Measurements from ENCODE around the gene DUSP9. TPM values are rescaled to one million over a fixed set of nuclear protein-coding genes. Genes with fewer than 3 reads are reported as not detected.

Gene DUSP9
- total RNA-seq, 1 experiment from 2014 or later: 10.7 TPM

- Histone ChIP-seq H3K9me3 (ENCODE audit: low read length) (no peaks in the 10 kb centered on the region), H3K4me1 (ENCODE audit: insufficient read depth, low read length) (peaks cover 12% of the 10 kb centered on the region), H3F3A (ENCODE audit: low read length, unreplicated experiment) (no peaks in the 10 kb centered on the region), H3K9me2 (replicated peaks; ENCODE audit: low read length) (no peaks in the 10 kb centered on the region), H3K4me2 (ENCODE audit: low read length) (peak overlapping the region; percentile 56; the same call in 1 of the 2 replicates), H3K4me3 (ENCODE audit: low read length) (peak overlapping the region; percentile 64), H2AFZ (ENCODE audit: low read length) (no peak overlapping the region), H4K20me1 (ENCODE audit: low read length) (no peaks in the 10 kb centered on the region), H3K27me3 (ENCODE audit: low read length) (no peaks in the 10 kb centered on the region), H3K79me2 (ENCODE audit: low read length) (peaks cover 13% of the 10 kb centered on the region), H3K36me3 (ENCODE audit: low read depth, low read length) (no peaks in the 10 kb centered on the region), H3K9ac (ENCODE audit: low read length) (no peak overlapping the region; the same call in 1 of the 2 replicates), H3K27ac (ENCODE audit: low read length) (no peak overlapping the region)
- ChIA-PET CTCF (no interaction called here), POLR2A (ENCODE audit: unreplicated experiment) (no interaction called here)
- TF ChIP-seq EZH2 (IDR thresholded peaks at IDR 0.05; ENCODE audit: low read length, unreplicated experiment) (no peak), EZH2phosphoT487 (IDR thresholded peaks at IDR 0.05; ENCODE audit: borderline replicate concordance, low read length) (no peak), CTCF (conservative IDR thresholded peaks at IDR 0.05; ENCODE audit: low read depth, low read length) (no peak)
- intact Hi-C loops (cut with micrococcal nuclease): no loop called here
- DNase-seq (no peak), ATAC-seq (no peak)
- BruUV-seq (replicated peaks): no TSS peak
Observed at GRCh38 chrX:153688506-153688905, 41.5 kb downstream of the DUSP9 start.

- Histone ChIP-seq H3F3A (ENCODE audit: low read length, unreplicated experiment) (no peaks in the 10 kb centered on the region), H2AFZ (ENCODE audit: low read length) (no peak overlapping the region), H3K9me2 (replicated peaks; ENCODE audit: low read length) (no peaks in the 10 kb centered on the region), H3K36me3 (ENCODE audit: low read depth, low read length) (no peaks in the 10 kb centered on the region), H3K4me1 (ENCODE audit: insufficient read depth, low read length) (peaks cover 12% of the 10 kb centered on the region), H3K4me3 (ENCODE audit: low read length) (peak overlapping the region; percentile 65), H3K79me2 (ENCODE audit: low read length) (peaks cover 13% of the 10 kb centered on the region), H3K9ac (ENCODE audit: low read length) (peak overlapping the region; percentile 27; the same call in 1 of the 2 replicates), H3K27ac (ENCODE audit: low read length) (no peak overlapping the region; the same call in 1 of the 2 replicates), H3K9me3 (ENCODE audit: low read length) (no peaks in the 10 kb centered on the region), H3K4me2 (ENCODE audit: low read length) (peak overlapping the region; percentile 89), H4K20me1 (ENCODE audit: low read length) (no peaks in the 10 kb centered on the region), H3K27me3 (ENCODE audit: low read length) (no peaks in the 10 kb centered on the region)
- TF ChIP-seq EZH2 (IDR thresholded peaks at IDR 0.05; ENCODE audit: low read length, unreplicated experiment) (no peak), CTCF (conservative IDR thresholded peaks at IDR 0.05; ENCODE audit: low read depth, low read length) (no peak), EZH2phosphoT487 (IDR thresholded peaks at IDR 0.05; ENCODE audit: borderline replicate concordance, low read length) (no peak)
- CTCF ChIA-PET: no interaction called here
- DNase-seq: peak; percentile 46
- ATAC-seq: peak; percentile 37
- BruUV-seq (replicated peaks): no TSS peak
- POLR2A ChIA-PET (ENCODE audit: unreplicated experiment): no interaction called here
- intact Hi-C loops (cut with micrococcal nuclease): no loop called here
Observed at GRCh38 chrX:153688911-153689590, 42.0 kb downstream of the DUSP9 start.
